ENCODE data around the gene UBA5.

The UBA5 gene

DNA sequence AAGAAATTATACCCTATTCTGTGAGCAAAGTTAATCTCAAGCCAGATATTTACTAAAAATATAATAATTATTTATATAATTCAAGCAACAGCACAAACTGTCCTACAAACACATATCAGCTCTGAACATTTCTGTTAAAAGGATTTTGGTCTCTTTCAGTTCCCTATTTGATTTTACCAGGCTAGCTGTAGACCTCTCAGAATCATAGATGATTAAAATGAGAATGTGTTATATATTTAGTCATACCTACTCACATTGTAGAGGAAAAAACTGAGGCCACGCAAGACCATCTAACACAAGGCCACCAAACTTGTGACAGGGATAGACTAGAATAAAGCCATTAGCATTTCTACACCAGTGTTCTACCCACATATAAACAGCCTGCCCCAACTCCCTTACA lies 34.5 kb upstream of the UBA5 start:
- ChIA-PET CTCF (interaction anchor here (1.5 to 1.7 kb wide), 2 partner anchors 18 to 90 kb away, joined by 3 to 4 read pairs; no protein-coding TSS in a partner anchor), POLR2A (no interaction called here)
- Histone ChIP-seq H3K9me3 (ENCODE audit: control insufficient read depth, insufficient read depth, low read depth, low read length) (no peaks in the 10 kb centered on the region), H3K4me3 (ENCODE audit: low read depth, low read length) (no peak overlapping the region), H3K36me3 (ENCODE audit: control insufficient read depth in 2 of 2, insufficient read depth in 1 of 2, low read length in 2 of 2) (peaks cover 5 to 35% of the 10 kb centered on the region in 2 experiments; a peak in 2 of 3 replicates), H3K27ac (ENCODE audit: extremely low read depth, low read depth, low read length) (no peak overlapping the region), H3K4me1 (ENCODE audit: control insufficient read depth, insufficient read depth, low read length) (no peaks in the 10 kb centered on the region)
- TF ChIP-seq, protein P1, sequence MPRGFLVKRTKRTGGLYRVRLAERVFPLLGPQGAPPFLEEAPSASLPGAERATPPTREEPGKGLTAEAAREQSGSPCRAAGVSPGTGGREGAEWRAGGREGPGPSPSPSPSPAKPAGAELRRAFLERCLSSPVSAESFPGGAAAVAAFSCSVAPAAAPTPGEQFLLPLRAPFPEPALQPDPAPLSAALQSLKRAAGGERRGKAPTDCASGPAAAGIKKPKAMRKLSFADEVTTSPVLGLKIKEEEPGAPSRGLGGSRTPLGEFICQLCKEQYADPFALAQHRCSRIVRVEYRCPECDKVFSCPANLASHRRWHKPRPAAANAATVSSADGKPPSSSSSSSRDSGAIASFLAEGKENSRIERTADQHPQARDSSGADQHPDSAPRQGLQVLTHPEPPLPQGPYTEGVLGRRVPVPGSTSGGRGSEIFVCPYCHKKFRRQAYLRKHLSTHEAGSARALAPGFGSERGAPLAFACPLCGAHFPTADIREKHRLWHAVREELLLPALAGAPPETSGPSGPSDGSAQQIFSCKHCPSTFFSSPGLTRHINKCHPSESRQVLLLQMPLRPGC (tag by site-specific recombination; IDR thresholded peaks at IDR 0.05), result no peak
- TF ChIP-seq ZNF157 (tag by site-specific recombination; IDR thresholded peaks at IDR 0.05) (no peak), ZNF174 (tag by site-specific recombination; IDR thresholded peaks at IDR 0.05) (no peak), ZNF837 (tag by site-specific recombination; IDR thresholded peaks at IDR 0.05) (no peak), WT1 (tag by site-specific recombination; IDR thresholded peaks at IDR 0.05) (no peak)
- TF ChIP-seq, protein P2, sequence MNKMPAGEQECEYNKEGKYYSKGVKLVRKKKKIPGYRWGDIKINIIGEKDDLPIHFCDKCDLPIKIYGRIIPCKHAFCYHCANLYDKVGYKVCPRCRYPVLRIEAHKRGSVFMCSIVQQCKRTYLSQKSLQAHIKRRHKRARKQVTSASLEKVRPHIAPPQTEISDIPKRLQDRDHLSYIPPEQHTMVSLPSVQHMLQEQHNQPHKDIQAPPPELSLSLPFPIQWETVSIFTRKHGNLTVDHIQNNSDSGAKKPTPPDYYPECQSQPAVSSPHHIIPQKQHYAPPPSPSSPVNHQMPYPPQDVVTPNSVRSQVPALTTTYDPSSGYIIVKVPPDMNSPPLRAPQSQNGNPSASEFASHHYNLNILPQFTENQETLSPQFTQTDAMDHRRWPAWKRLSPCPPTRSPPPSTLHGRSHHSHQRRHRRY (tag by site-specific recombination; IDR thresholded peaks at IDR 0.05), result no peak

DNA sequence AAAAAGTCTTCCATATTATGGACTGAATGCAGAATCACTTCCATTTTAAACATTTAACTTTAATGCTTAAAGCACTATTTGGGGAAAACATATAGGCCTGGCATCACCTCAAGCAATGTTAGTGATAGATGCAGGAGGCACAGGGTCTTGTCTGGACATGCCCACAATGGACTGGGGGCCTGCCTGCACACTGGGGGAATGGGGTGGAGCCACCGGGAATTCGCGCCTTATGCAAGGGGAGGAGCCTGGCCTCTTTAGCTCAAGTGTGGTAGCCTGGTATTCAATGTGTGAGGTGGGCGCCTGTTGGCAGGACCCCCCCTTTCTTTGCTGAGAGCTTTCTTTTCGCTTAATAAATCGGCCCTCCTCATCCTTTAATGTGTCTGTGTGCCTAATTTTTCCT lies 33.2 kb upstream of the UBA5 start:
- POLR2A ChIA-PET, result no interaction called here
- no peaks in the 10 kb centered on the region for H3K9me3 ChIP-seq (ENCODE audit: control insufficient read depth, insufficient read depth, low read depth, low read length)

More for the DNA sequence above, 33.2 kb upstream of the UBA5 start:
- Histone ChIP-seq H3K4me3 (ENCODE audit: low read depth, low read length) (no peak overlapping the region), H3K36me3 (ENCODE audit: control insufficient read depth in 2 of 2, insufficient read depth in 1 of 2, low read length in 2 of 2) (peaks cover 5 to 30% of the 10 kb centered on the region in 2 experiments; a peak in 2 of 3 replicates), H3K4me1 (ENCODE audit: control insufficient read depth, insufficient read depth, low read length) (no peaks in the 10 kb centered on the region), H3K27ac (ENCODE audit: extremely low read depth, low read depth, low read length) (no peak overlapping the region)
- CTCF ChIA-PET, result interaction anchor here (0.6 to 1.5 kb wide), 3 partner anchors 15 to 275 kb away, joined by 3 to 5 read pairs (median 3); no protein-coding TSS in a partner anchor
- TF ChIP-seq ZNF132 (tag by site-specific recombination; IDR thresholded peaks at IDR 0.05; ENCODE audit: borderline replicate concordance) (no peak), ZNF354C (tag by site-specific recombination; IDR thresholded peaks at IDR 0.05; ENCODE audit: borderline replicate concordance, low read depth) (no peak), SCRT2 (tag by site-specific recombination; IDR thresholded peaks at IDR 0.05) (no peak), SALL2 (tag by site-specific recombination; IDR thresholded peaks at IDR 0.05; ENCODE audit: borderline replicate concordance) (no peak), ZFP69B (tag by site-specific recombination; IDR thresholded peaks at IDR 0.05) (no peak), KLF16 (tag by site-specific recombination; IDR thresholded peaks at IDR 0.05) (no peak), ZNF433 (tag by site-specific recombination; IDR thresholded peaks at IDR 0.05; ENCODE audit: low read depth) (no peak), TCF7L2 (IDR thresholded peaks at IDR 0.05; ENCODE audit: borderline replicate concordance, low read depth, low read length) (no peak), ZNF133 (tag by site-specific recombination; IDR thresholded peaks at IDR 0.05) (no peak), HOXC10 (CRISPR knock-in tag; IDR thresholded peaks at IDR 0.05) (no peak)
- TF ChIP-seq, protein P3, sequence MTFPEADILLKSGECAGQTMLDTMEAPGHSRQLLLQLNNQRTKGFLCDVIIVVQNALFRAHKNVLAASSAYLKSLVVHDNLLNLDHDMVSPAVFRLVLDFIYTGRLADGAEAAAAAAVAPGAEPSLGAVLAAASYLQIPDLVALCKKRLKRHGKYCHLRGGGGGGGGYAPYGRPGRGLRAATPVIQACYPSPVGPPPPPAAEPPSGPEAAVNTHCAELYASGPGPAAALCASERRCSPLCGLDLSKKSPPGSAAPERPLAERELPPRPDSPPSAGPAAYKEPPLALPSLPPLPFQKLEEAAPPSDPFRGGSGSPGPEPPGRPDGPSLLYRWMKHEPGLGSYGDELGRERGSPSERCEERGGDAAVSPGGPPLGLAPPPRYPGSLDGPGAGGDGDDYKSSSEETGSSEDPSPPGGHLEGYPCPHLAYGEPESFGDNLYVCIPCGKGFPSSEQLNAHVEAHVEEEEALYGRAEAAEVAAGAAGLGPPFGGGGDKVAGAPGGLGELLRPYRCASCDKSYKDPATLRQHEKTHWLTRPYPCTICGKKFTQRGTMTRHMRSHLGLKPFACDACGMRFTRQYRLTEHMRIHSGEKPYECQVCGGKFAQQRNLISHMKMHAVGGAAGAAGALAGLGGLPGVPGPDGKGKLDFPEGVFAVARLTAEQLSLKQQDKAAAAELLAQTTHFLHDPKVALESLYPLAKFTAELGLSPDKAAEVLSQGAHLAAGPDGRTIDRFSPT (tag by site-specific recombination; IDR thresholded peaks at IDR 0.05), result no peak
- TF ChIP-seq, protein P4, sequence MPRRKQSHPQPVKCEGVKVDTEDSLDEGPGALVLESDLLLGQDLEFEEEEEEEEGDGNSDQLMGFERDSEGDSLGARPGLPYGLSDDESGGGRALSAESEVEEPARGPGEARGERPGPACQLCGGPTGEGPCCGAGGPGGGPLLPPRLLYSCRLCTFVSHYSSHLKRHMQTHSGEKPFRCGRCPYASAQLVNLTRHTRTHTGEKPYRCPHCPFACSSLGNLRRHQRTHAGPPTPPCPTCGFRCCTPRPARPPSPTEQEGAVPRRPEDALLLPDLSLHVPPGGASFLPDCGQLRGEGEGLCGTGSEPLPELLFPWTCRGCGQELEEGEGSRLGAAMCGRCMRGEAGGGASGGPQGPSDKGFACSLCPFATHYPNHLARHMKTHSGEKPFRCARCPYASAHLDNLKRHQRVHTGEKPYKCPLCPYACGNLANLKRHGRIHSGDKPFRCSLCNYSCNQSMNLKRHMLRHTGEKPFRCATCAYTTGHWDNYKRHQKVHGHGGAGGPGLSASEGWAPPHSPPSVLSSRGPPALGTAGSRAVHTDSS (tag by site-specific recombination; IDR thresholded peaks at IDR 0.05), result no peak
- TF ChIP-seq, protein P5, sequence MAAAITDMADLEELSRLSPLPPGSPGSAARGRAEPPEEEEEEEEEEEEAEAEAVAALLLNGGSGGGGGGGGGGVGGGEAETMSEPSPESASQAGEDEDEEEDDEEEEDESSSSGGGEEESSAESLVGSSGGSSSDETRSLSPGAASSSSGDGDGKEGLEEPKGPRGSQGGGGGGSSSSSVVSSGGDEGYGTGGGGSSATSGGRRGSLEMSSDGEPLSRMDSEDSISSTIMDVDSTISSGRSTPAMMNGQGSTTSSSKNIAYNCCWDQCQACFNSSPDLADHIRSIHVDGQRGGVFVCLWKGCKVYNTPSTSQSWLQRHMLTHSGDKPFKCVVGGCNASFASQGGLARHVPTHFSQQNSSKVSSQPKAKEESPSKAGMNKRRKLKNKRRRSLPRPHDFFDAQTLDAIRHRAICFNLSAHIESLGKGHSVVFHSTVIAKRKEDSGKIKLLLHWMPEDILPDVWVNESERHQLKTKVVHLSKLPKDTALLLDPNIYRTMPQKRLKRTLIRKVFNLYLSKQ (tag by site-specific recombination; IDR thresholded peaks at IDR 0.05; ENCODE audit: borderline replicate concordance), result no peak
- TF ChIP-seq, protein P6, sequence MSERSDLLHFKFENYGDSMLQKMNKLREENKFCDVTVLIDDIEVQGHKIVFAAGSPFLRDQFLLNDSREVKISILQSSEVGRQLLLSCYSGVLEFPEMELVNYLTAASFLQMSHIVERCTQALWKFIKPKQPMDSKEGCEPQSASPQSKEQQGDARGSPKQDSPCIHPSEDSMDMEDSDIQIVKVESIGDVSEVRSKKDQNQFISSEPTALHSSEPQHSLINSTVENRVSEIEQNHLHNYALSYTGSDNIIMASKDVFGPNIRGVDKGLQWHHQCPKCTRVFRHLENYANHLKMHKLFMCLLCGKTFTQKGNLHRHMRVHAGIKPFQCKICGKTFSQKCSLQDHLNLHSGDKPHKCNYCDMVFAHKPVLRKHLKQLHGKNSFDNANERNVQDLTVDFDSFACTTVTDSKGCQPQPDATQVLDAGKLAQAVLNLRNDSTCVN (tag by site-specific recombination; optimal IDR thresholded peaks at IDR 0.05), result no peak

Data from HEK293 (cell line).